Breast epithelium (tissue), 3 donors: ENCODE data around the gene HTT.

Source experiments
- CTCF ChIP-seq, 3 donors: fragments of 450-650 bp; IDR thresholded peaks; one replicate each; pipeline ENCODE4 v1.5.1; 2016 to 2017; ENCODE audit warnings: antibody characterized with exemption in 3 of 3, mild to moderate bottlenecking in 3 of 3, moderate library complexity in 3 of 3
- POLR2A ChIP-seq: fragments of 450-650 bp; IDR thresholded peaks from one replicate; pipeline ENCODE4 v1.6.1; 2016; ENCODE audit warnings: antibody characterized with exemption, mild to moderate bottlenecking, moderate library complexity

GRCh38 chr4:3044870-3045819 lies 29.3 kb upstream of the HTT start:
- TF ChIP-seq POLR2A, result no peak
- no peak for TF ChIP-seq CTCF (IDR thresholded peaks at IDR 0.05)
